Neural progenitor cell (in vitro differentiated cells): Measurements from ENCODE around the gene SPRY4. TPM values are rescaled to one million over a fixed set of nuclear protein-coding genes. Genes with fewer than 3 reads are reported as not detected.

Experiments used
- DNase-seq: peaks from one replicate; pipeline ENCODE4 v3.0.0-alpha.2; 2016; ENCODE audit warnings: low spot score
- H2AFZ ChIP-seq: fragments of 200-600 bp; sonication (generic); replicated peaks from 2 replicates; pipeline ENCODE4 v1.6.1; 2016; ENCODE audit warnings: antibody characterized with exemption
- H3F3A ChIP-seq: fragments of 200-600 bp; sonication (generic); 2 replicates; pipeline ENCODE4 v1.6.1; 2016; ENCODE audit warnings: antibody characterized with exemption, low read depth
- H3K27ac ChIP-seq: fragments of 200-600 bp; sonication (generic); 2 replicates; pipeline ENCODE4 v1.5.1; 2016; ENCODE audit warnings: mild to moderate bottlenecking
- H3K27me3 ChIP-seq: fragments of 200-600 bp; sonication (generic); 2 replicates; pipeline ENCODE4 v1.6.1; 2016; ENCODE audit warnings: mild to moderate bottlenecking, moderate library complexity
- H3K36me3 ChIP-seq: fragments of 200-600 bp; sonication (generic); 2 replicates; pipeline ENCODE4 v1.5.1; 2016
- H3K4me1 ChIP-seq: fragments of 200-600 bp; sonication (generic); 2 replicates; pipeline ENCODE4 v1.6.1; 2016; ENCODE audit warnings: mixed run types
- H3K4me2 ChIP-seq: fragments of 200-600 bp; sonication (generic); 2 replicates; pipeline ENCODE4 v1.6.1; 2016
- H3K4me3 ChIP-seq: fragments of 200-600 bp; sonication (generic); 2 replicates; pipeline ENCODE4 v1.5.1; 2016
- H3K79me2 ChIP-seq: fragments of 200-600 bp; sonication (generic); 2 replicates; pipeline ENCODE4 v1.6.1; 2016; ENCODE audit warnings: low read depth
- H3K9ac ChIP-seq: fragments of 200-600 bp; sonication (generic); 2 replicates; pipeline ENCODE4 v1.6.1; 2016
- H3K9me3 ChIP-seq: fragments of 200-600 bp; sonication (generic); 2 replicates; pipeline ENCODE4 v1.5.1; 2016; ENCODE audit warnings: low read depth
- H4K20me1 ChIP-seq: fragments of 200-600 bp; sonication (generic); 2 replicates; pipeline ENCODE4 v1.6.1; 2016; ENCODE audit warnings: low read depth
- H3K27ac Mint-ChIP-seq: 3 replicates; pipeline ENCODE4 v1.8.0; 2021; ENCODE audit warnings: mixed read lengths
- H3K27me3 Mint-ChIP-seq: 2 replicates; pipeline ENCODE4 v1.8.0; 2022; ENCODE audit warnings: low read depth, mild to moderate bottlenecking, inconsistent platforms, moderate library complexity, mixed read lengths; ENCODE audit not compliant: insufficient read depth
- H3K36me3 Mint-ChIP-seq: 3 replicates; pipeline ENCODE4 v1.8.0; 2021; ENCODE audit warnings: mixed read lengths
- H3K4me1 Mint-ChIP-seq: 3 replicates; pipeline ENCODE4 v1.8.0; 2021; ENCODE audit warnings: mixed read lengths
- H3K4me3 Mint-ChIP-seq: 3 replicates; pipeline ENCODE4 v1.8.0; 2021; ENCODE audit warnings: mild to moderate bottlenecking, moderate library complexity, mixed read lengths
- H3K9me3 Mint-ChIP-seq: 3 replicates; pipeline ENCODE4 v1.8.0; 2020; ENCODE audit warnings: mixed read lengths
- CTCF ChIP-seq: fragments of 200-600 bp; sonication (generic); IDR thresholded peaks from 2 replicates; pipeline ENCODE4 v1.5.1; 2017; ENCODE audit warnings: antibody characterized with exemption, mild to moderate bottlenecking
- EZH2 ChIP-seq: fragments of 200-600 bp; sonication (generic); IDR thresholded peaks from 2 replicates; pipeline ENCODE4 v1.6.1; 2017; ENCODE audit warnings: antibody characterized with exemption, mild to moderate bottlenecking, moderate library complexity
- EZH2phosphoT487 ChIP-seq: fragments of 200-600 bp; sonication (generic); IDR thresholded peaks from 2 replicates; pipeline ENCODE4 v1.6.1; 2017; ENCODE audit warnings: antibody characterized with exemption
- total RNA-seq: library from RNA; depleted of rRNA; stranded (reverse); fragments of >200 nt; gene quantifications from 2 replicates; pipeline ENCODE4 v1.2.3, GENCODE V29; 2015; ENCODE audit warnings: low replicate concordance

The SPRY4 gene
- total RNA-seq, 1 donor from 2014 or later: 0.13 TPM

- no peaks in the 10 kb centered on the region for H3K9me3 Mint-ChIP-seq
- H3K27ac Mint-ChIP-seq: no peak overlapping the region
- no peak for DNase-seq
- no peak overlapping the region for H3K4me2 ChIP-seq
- H3K4me1 ChIP-seq: no peaks in the 10 kb centered on the region
- H3K27me3 ChIP-seq: no peaks in the 10 kb centered on the region
- H3K4me3 ChIP-seq: no peak overlapping the region
- H3K27ac ChIP-seq: no peak overlapping the region
- H2AFZ ChIP-seq: no peak overlapping the region
- H3K9ac ChIP-seq: no peak overlapping the region
- peaks cover 2% of the 10 kb centered on the region for H3K27me3 Mint-ChIP-seq
- H3K79me2 ChIP-seq: no peaks in the 10 kb centered on the region
- H3K36me3 Mint-ChIP-seq: peaks cover 28% of the 10 kb centered on the region
- H3K36me3 ChIP-seq: no peaks in the 10 kb centered on the region
- TF ChIP-seq EZH2 (no peak), CTCF (no peak)
- H3K4me3 Mint-ChIP-seq: no peak overlapping the region
- no peaks in the 10 kb centered on the region for H3F3A ChIP-seq
- H4K20me1 ChIP-seq: no peaks in the 10 kb centered on the region
- no peaks in the 10 kb centered on the region for H3K9me3 ChIP-seq
- H3K4me1 Mint-ChIP-seq: peaks cover 26% of the 10 kb centered on the region
These were observed 19.6 kb downstream of the SPRY4 start for GRCh38 chr5:142305211-142305610.

GRCh38 chr5:142304013-142304701, 20.7 kb downstream of the SPRY4 start:
- DNase-seq: no peak
- H2AFZ ChIP-seq: no peak overlapping the region
- Mint-ChIP-seq H3K27me3 (peaks cover 2% of the 10 kb centered on the region), H3K9me3 (no peaks in the 10 kb centered on the region), H3K4me3 (no peak overlapping the region), H3K27ac (peak overlapping the region; percentile 91), H3K36me3 (peaks cover 18% of the 10 kb centered on the region), H3K4me1 (peaks cover 20% of the 10 kb centered on the region)
- H3K9me3 ChIP-seq: no peaks in the 10 kb centered on the region
- no peak overlapping the region for H3K9ac ChIP-seq
- no peaks in the 10 kb centered on the region for H3K4me1 ChIP-seq
- H3K4me3 ChIP-seq: no peak overlapping the region
- H3K27ac ChIP-seq: no peak overlapping the region
- no peaks in the 10 kb centered on the region for H3K79me2 ChIP-seq
- no peaks in the 10 kb centered on the region for H3K27me3 ChIP-seq
- no peak overlapping the region for H3K4me2 ChIP-seq
- TF ChIP-seq EZH2phosphoT487: no peak
- no peak for TF ChIP-seq EZH2
- no peak for TF ChIP-seq CTCF
- no peaks in the 10 kb centered on the region for H3K36me3 ChIP-seq
- no peaks in the 10 kb centered on the region for H3F3A ChIP-seq
- no peaks in the 10 kb centered on the region for H4K20me1 ChIP-seq

- H3K9ac ChIP-seq: no peak overlapping the region
- no peaks in the 10 kb centered on the region for H4K20me1 ChIP-seq
- H3K27ac ChIP-seq: no peak overlapping the region
- peaks cover 20% of the 10 kb centered on the region for H3K4me1 Mint-ChIP-seq
- no peak overlapping the region for H2AFZ ChIP-seq
- H3K9me3 Mint-ChIP-seq: no peaks in the 10 kb centered on the region
- H3F3A ChIP-seq: no peaks in the 10 kb centered on the region
- H3K27me3 Mint-ChIP-seq: peaks cover 2% of the 10 kb centered on the region
- H3K4me3 Mint-ChIP-seq: no peak overlapping the region
- DNase-seq: no peak
- no peak overlapping the region for H3K4me2 ChIP-seq
- H3K27me3 ChIP-seq: no peaks in the 10 kb centered on the region
- no peaks in the 10 kb centered on the region for H3K9me3 ChIP-seq
- peak overlapping the region; percentile 47 for H3K27ac Mint-ChIP-seq
- no peaks in the 10 kb centered on the region for H3K36me3 ChIP-seq
- peaks cover 16% of the 10 kb centered on the region for H3K36me3 Mint-ChIP-seq
- no peaks in the 10 kb centered on the region for H3K79me2 ChIP-seq
- H3K4me1 ChIP-seq: no peaks in the 10 kb centered on the region
- TF ChIP-seq EZH2phosphoT487: no peak
- TF ChIP-seq CTCF: no peak
- TF ChIP-seq EZH2: no peak
- H3K4me3 ChIP-seq: no peak overlapping the region
These were observed 21.3 kb downstream of the SPRY4 start for GRCh38 chr5:142303565-142303964.
